HCT116 (cell line): Measurements from ENCODE around the gene RIT2. TPM values are rescaled to one million over a fixed set of nuclear protein-coding genes. Genes with fewer than 3 reads are reported as not detected.

Experiments used
- ATAC-seq: fragments of 200-7000 bp; cut with Tn5 transposase; 2 replicates; pipeline ENCODE4 v1.9.1; 2020; ENCODE audit warnings: mild to moderate bottlenecking, moderate library complexity
- BruUV-seq: library from RNA; stranded (reverse); fragments of 400-500 nt; replicated peaks from 2 replicates; lab custom pipeline; 2021; lab: Mats Ljungman, UMichigan
- CTCF ChIA-PET: fragments of 300-600 bp; sonication (Branson Sonifier 250); formaldehyde crosslinking; loops from one replicate; lab custom pipeline; 2021; ENCODE audit warnings: antibody characterized with exemption; lab: Charles Lee
- POLR2A ChIA-PET: fragments of 300-600, 350-600 bp; sonication (Branson Sonifier 250); formaldehyde crosslinking; loops from one replicate; lab custom pipeline; 2021; ENCODE audit warnings: antibody characterized with exemption; lab: Charles Lee
- RAD21 ChIA-PET, 2 experiments: fragments of 300-600 bp; sonication (Branson Sonifier 250); formaldehyde crosslinking; loops; one replicate each; lab custom pipeline; 2023; ENCODE audit warnings: low total read pairs in 2 of 2; ENCODE audit not compliant: uncharacterized antibody in 2 of 2, unreplicated experiment in 2 of 2, low non-redundant PET in 1 of 2; lab: Charles Lee
- DNase-seq: peaks from one replicate; pipeline ENCODE4 v3.0.0-alpha.2; 2010; ENCODE audit warnings: low read depth, low spot score
- H2AFZ ChIP-seq: fragments of 200-600 bp; shearing (Covaris generic), sonication (generic); 2 replicates; pipeline ENCODE4 v1.6.1; 2017; ENCODE audit warnings: low read depth, mixed run types, mixed read lengths, antibody characterized with exemption, low read length; ENCODE audit not compliant: poor library complexity, severe bottlenecking
- H3K27ac ChIP-seq: 2 replicates; pipeline ENCODE4 v1.5.1; 2012; ENCODE audit warnings: low read depth, low read length
- H3K27me3 ChIP-seq: fragments of 200-600 bp; sonication (generic); 2 replicates; pipeline ENCODE4 v1.6.1; 2016; ENCODE audit warnings: mixed run types, low read length, mixed read lengths; ENCODE audit not compliant: insufficient read depth
- H3K36me3 ChIP-seq, 2 experiments: fragments of 200-500 bp in 1 of 2; fragments of 200-600 bp in 1 of 2; sonication (Bioruptor generic) in 1 of 2; sonication (generic) in 1 of 2; 2 replicates each; pipeline versions ENCODE4 v1.5.1 to v1.6.1; 2014 to 2016; ENCODE audit warnings: low read length in 2 of 2, inconsistent platforms in 1 of 2, mixed read lengths in 1 of 2, mixed run types in 1 of 2; ENCODE audit not compliant: insufficient read depth in 2 of 2, control insufficient read depth in 1 of 2
- H3K4me1 ChIP-seq, 2 experiments: fragments of 200-600 bp in 1 of 2; sonication (generic) in 1 of 2; 2 replicates each; pipeline versions ENCODE4 v1.5.1 to v1.6.1; 2012 to 2017; ENCODE audit warnings: low read length in 2 of 2, inconsistent platforms in 1 of 2, mild to moderate bottlenecking in 1 of 2, mixed read lengths in 1 of 2, mixed run types in 1 of 2, moderate library complexity in 1 of 2; ENCODE audit not compliant: insufficient read depth in 2 of 2, control insufficient read depth in 1 of 2
- H3K4me2 ChIP-seq: fragments of 200-600 bp; sonication (generic); 2 replicates; pipeline ENCODE4 v1.6.1; 2017; ENCODE audit warnings: mixed run types, low read length, mixed read lengths
- H3K4me3 ChIP-seq, 2 experiments: fragments of 200-600 bp in 1 of 2; sonication (generic) in 1 of 2; replicated peaks in 1 of 2; 2 replicates each; pipeline ENCODE4 v1.5.1; 2011 to 2016; ENCODE audit warnings: low read length in 2 of 2, control low read depth in 1 of 2, low read depth in 1 of 2, mild to moderate bottlenecking in 1 of 2, mixed read lengths in 1 of 2, mixed run types in 1 of 2
- H3K79me2 ChIP-seq: fragments of 200-600 bp; sonication (generic); 2 replicates; pipeline ENCODE4 v1.6.1; 2017; ENCODE audit warnings: mild to moderate bottlenecking, mixed run types, low read length, moderate library complexity, mixed read lengths; ENCODE audit not compliant: insufficient read depth
- H3K9ac ChIP-seq: fragments of 200-600 bp; sonication (generic); 2 replicates; pipeline ENCODE4 v1.6.1; 2016; ENCODE audit warnings: low read length, mixed read lengths
- H3K9me2 ChIP-seq: fragments of 200-600 bp; sonication (generic), shearing (Covaris generic); 2 replicates; pipeline ENCODE4 v1.6.1; 2017; ENCODE audit warnings: mixed run types, mild to moderate bottlenecking, moderate library complexity; ENCODE audit not compliant: insufficient read depth
- H3K9me3 ChIP-seq, 2 experiments: fragments of 200-500 bp in 1 of 2; fragments of 200-600 bp in 1 of 2; sonication (Bioruptor generic) in 1 of 2; sonication (generic) in 1 of 2; 2 replicates each; pipeline ENCODE4 v1.6.1; 2014 to 2017; ENCODE audit warnings: low read length in 2 of 2, mixed read lengths in 2 of 2, inconsistent platforms in 1 of 2, low read depth in 1 of 2, mild to moderate bottlenecking in 1 of 2, mixed run types in 1 of 2, moderate library complexity in 1 of 2; ENCODE audit not compliant: control insufficient read depth in 1 of 2, insufficient read depth in 1 of 2
- H4K20me1 ChIP-seq: fragments of 200-600 bp; sonication (generic), shearing (Covaris generic); 2 replicates; pipeline ENCODE4 v1.6.1; 2017; ENCODE audit warnings: mixed run types, mild to moderate bottlenecking, moderate library complexity; ENCODE audit not compliant: insufficient read depth
- CBX3 ChIP-seq: IDR thresholded peaks from 2 replicates; pipeline ENCODE4 v1.6.1; 2012; ENCODE audit warnings: low read depth
- CEBPB ChIP-seq: IDR thresholded peaks from 2 replicates; pipeline ENCODE4 v1.6.1; 2012; ENCODE audit warnings: low read depth
- EGR1 ChIP-seq: IDR thresholded peaks from 2 replicates; pipeline ENCODE4 v1.6.1; 2012; ENCODE audit warnings: low read depth
- EZH2phosphoT487 ChIP-seq: fragments of 200-600 bp; IDR thresholded peaks from 2 replicates; pipeline ENCODE4 v1.6.1; 2018; ENCODE audit warnings: antibody characterized with exemption, borderline replicate concordance
- FOSL1 ChIP-seq: IDR thresholded peaks from 2 replicates; pipeline ENCODE4 v1.6.1; 2012; ENCODE audit warnings: low read depth
- RAD21 ChIP-seq: IDR thresholded peaks from 2 replicates; pipeline ENCODE4 v1.6.1; 2012; ENCODE audit warnings: low read depth, mild to moderate bottlenecking
- SIN3A ChIP-seq: IDR thresholded peaks from 2 replicates; pipeline ENCODE4 v1.6.1; 2012; ENCODE audit warnings: low read depth
- SP1 ChIP-seq: IDR thresholded peaks from 2 replicates; pipeline ENCODE4 v1.6.1; 2012; ENCODE audit warnings: low read depth
- SRF ChIP-seq: IDR thresholded peaks from 2 replicates; pipeline ENCODE4 v1.6.1; 2012; ENCODE audit warnings: low read depth
- TCF7L2 ChIP-seq: IDR thresholded peaks from 2 replicates; pipeline ENCODE4 v1.7.0; 2011; ENCODE audit warnings: borderline replicate concordance, inconsistent platforms; ENCODE audit not compliant: insufficient read depth, insufficient read length; ENCODE audit errors: extremely low read depth
- YY1 ChIP-seq: IDR thresholded peaks from 2 replicates; pipeline ENCODE4 v1.6.1; 2011; ENCODE audit warnings: low read length, low read depth, moderate library complexity, mild to moderate bottlenecking; ENCODE audit not compliant: insufficient replicate concordance; ENCODE audit errors: extremely low read depth
- ZNF274 ChIP-seq: fragments of 200-500 bp; sonication (Bioruptor generic); IDR thresholded peaks from 2 replicates; pipeline ENCODE4 v1.6.1; 2014; ENCODE audit warnings: mild to moderate bottlenecking, low read depth, low read length, inconsistent platforms
- intact Hi-C: fragments of 100-400 bp; cut with micrococcal nuclease; formaldehyde crosslinking; loops from 2 replicates; pipeline ENCODE4 v1.10.0; 2022
- total RNA-seq: library from RNA; stranded (reverse); gene quantifications from one replicate; pipeline ENCODE4 v1.2.1, GENCODE V29; 2021; ENCODE audit not compliant: unreplicated experiment
- TF ChIP-seq, protein P1 (sequence below), 3 experiments: fragments of 200-600 bp in 1 of 3; sonication (generic) in 1 of 3; IDR thresholded peaks in 2 of 3; conservative IDR thresholded peaks in 1 of 3; 2 replicates each; pipeline ENCODE4 v1.5.1; 2012 to 2017; ENCODE audit warnings: low read depth in 2 of 3, low read length in 2 of 3, antibody characterized with exemption in 1 of 3, borderline replicate concordance in 1 of 3, control low read depth in 1 of 3, mild to moderate bottlenecking in 1 of 3, mixed read lengths in 1 of 3, mixed run types in 1 of 3, moderate library complexity in 1 of 3; ENCODE audit not compliant: insufficient read depth in 1 of 3
- TF ChIP-seq, protein P2 (sequence below): IDR thresholded peaks from 2 replicates; pipeline ENCODE4 v1.6.1; 2012; ENCODE audit warnings: low read depth

RIT2 gene
- total RNA-seq, 1 experiment from 2014 or later, result not detected

DNA sequence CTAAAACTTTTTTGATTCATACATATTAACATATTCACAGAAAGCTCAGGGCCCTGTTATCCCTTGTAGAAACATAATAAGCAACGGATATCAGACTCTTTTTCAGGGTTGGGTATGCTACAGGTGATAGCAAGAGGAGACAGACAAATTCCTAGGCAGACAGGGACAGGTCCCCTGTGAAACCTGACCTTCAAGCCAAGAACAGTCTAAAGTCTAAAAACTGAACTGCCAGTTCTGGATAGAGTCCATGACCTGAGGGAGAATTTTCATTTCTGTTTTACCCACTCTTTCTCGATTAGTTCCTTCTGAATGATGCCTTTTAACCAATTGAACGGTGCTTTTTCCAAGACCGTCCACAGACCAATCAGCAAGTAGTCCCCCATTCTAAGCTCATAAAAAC is 54.2 kb downstream of the RIT2 start:
- intact Hi-C loops, result no loop called here
- ChIA-PET CTCF (no interaction called here), RAD21 (no interaction called here), POLR2A (no interaction called here)
- Histone ChIP-seq H3K9ac (no peak overlapping the region), H3K36me3 (no peaks in the 10 kb centered on the region), H2AFZ (no peak overlapping the region), H3K4me2 (no peak overlapping the region), H3K27me3 (no peaks in the 10 kb centered on the region), H3K4me1 (no peaks in the 10 kb centered on the region), H3K9me3 (peaks cover 20 to 25% of the 10 kb centered on the region in 2 experiments; a peak in 2 of 4 replicates), H3K9me2 (no peaks in the 10 kb centered on the region), H3K4me3 (no peak overlapping the region), H3K79me2 (no peaks in the 10 kb centered on the region), H3K27ac (no peak overlapping the region), H4K20me1 (no peaks in the 10 kb centered on the region)
- TF ChIP-seq YY1 (no peak), SP1 (no peak), EGR1 (no peak), FOSL1 (no peak), RAD21 (no peak), CBX3 (no peak), CEBPB (no peak)
- TF ChIP-seq, protein P1, sequence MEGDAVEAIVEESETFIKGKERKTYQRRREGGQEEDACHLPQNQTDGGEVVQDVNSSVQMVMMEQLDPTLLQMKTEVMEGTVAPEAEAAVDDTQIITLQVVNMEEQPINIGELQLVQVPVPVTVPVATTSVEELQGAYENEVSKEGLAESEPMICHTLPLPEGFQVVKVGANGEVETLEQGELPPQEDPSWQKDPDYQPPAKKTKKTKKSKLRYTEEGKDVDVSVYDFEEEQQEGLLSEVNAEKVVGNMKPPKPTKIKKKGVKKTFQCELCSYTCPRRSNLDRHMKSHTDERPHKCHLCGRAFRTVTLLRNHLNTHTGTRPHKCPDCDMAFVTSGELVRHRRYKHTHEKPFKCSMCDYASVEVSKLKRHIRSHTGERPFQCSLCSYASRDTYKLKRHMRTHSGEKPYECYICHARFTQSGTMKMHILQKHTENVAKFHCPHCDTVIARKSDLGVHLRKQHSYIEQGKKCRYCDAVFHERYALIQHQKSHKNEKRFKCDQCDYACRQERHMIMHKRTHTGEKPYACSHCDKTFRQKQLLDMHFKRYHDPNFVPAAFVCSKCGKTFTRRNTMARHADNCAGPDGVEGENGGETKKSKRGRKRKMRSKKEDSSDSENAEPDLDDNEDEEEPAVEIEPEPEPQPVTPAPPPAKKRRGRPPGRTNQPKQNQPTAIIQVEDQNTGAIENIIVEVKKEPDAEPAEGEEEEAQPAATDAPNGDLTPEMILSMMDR (IDR thresholded peaks at IDR 0.05 in 2 of 3, conservative IDR thresholded peaks at IDR 0.05 in 1 of 3; ENCODE audit: borderline replicate concordance in 1 of 3, insufficient read depth in 1 of 3, low read depth in 2 of 3, low read length in 2 of 3), result no peak
- ATAC-seq (no peak), DNase-seq (no peak)
- no TSS peak for BruUV-seq

DNA sequence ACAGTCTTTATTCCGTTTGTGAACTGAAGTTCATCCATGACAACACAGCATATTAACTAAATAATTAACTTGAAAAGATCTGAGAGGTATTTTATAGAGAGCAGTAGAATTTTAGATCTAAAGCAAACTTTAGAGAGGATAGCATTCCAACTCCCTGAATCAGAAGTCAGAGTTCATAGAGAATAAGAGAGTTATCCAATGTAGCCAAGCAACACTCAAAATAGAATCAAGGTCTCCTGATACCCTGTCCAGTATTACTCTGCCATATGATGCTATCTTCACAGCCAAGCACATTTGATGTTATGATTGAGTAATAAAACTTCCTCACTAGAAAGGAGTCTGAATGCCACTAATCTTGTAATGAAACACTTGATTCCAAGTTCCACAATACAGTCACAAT is 55.5 kb downstream of the RIT2 start:
- ATAC-seq, result no peak
- H3K27me3 ChIP-seq, result no peaks in the 10 kb centered on the region
- ChIA-PET RAD21 (no interaction called here), CTCF (no interaction called here), POLR2A (no interaction called here)
- H3K79me2 ChIP-seq, result no peaks in the 10 kb centered on the region
- no peaks in the 10 kb centered on the region for H3K9me2 ChIP-seq
- intact Hi-C loops, result no loop called here
- no peaks in the 10 kb centered on the region for H4K20me1 ChIP-seq
- H3K4me1 ChIP-seq, result no peaks in the 10 kb centered on the region
- H3K4me3 ChIP-seq, result no peak overlapping the region
- no peaks in the 10 kb centered on the region for H3K36me3 ChIP-seq
- DNase-seq, result no peak
- peaks cover 21 to 22% of the 10 kb centered on the region in 2 experiments; a peak in 2 of 4 replicates for H3K9me3 ChIP-seq
- H3K4me2 ChIP-seq, result no peak overlapping the region
- no peak overlapping the region for H3K27ac ChIP-seq
- H2AFZ ChIP-seq, result no peak overlapping the region
- BruUV-seq, result no TSS peak
- H3K9ac ChIP-seq, result no peak overlapping the region
- TF ChIP-seq TCF7L2 (no peak), SRF (no peak), ZNF274 (no peak), EZH2phosphoT487 (no peak), SIN3A (no peak)
- TF ChIP-seq, protein P1 (IDR thresholded peaks at IDR 0.05 in 2 of 3, conservative IDR thresholded peaks at IDR 0.05 in 1 of 3; ENCODE audit: borderline replicate concordance in 1 of 3, insufficient read depth in 1 of 3, low read depth in 2 of 3, low read length in 2 of 3), result no peak
- TF ChIP-seq, protein P2, sequence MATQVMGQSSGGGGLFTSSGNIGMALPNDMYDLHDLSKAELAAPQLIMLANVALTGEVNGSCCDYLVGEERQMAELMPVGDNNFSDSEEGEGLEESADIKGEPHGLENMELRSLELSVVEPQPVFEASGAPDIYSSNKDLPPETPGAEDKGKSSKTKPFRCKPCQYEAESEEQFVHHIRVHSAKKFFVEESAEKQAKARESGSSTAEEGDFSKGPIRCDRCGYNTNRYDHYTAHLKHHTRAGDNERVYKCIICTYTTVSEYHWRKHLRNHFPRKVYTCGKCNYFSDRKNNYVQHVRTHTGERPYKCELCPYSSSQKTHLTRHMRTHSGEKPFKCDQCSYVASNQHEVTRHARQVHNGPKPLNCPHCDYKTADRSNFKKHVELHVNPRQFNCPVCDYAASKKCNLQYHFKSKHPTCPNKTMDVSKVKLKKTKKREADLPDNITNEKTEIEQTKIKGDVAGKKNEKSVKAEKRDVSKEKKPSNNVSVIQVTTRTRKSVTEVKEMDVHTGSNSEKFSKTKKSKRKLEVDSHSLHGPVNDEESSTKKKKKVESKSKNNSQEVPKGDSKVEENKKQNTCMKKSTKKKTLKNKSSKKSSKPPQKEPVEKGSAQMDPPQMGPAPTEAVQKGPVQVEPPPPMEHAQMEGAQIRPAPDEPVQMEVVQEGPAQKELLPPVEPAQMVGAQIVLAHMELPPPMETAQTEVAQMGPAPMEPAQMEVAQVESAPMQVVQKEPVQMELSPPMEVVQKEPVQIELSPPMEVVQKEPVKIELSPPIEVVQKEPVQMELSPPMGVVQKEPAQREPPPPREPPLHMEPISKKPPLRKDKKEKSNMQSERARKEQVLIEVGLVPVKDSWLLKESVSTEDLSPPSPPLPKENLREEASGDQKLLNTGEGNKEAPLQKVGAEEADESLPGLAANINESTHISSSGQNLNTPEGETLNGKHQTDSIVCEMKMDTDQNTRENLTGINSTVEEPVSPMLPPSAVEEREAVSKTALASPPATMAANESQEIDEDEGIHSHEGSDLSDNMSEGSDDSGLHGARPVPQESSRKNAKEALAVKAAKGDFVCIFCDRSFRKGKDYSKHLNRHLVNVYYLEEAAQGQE, result no peak
